ENCODE measurements around the gene ACAP3.
A peak's percentile ranks its signal among the peaks of the same experiment; 100 is the strongest.

ACAP3 gene

GRCh38 chr1:1298861-1299685, 8.7 kb downstream of the ACAP3 start:
- no peak for DNase-seq

GRCh38 chr1:1297802-1298424, 9.8 kb downstream of the ACAP3 start:
- no peak for DNase-seq

- DNase-seq: no peak
Measured at GRCh38 chr1:1296070-1297061, 11.4 kb downstream of the ACAP3 start.

GRCh38 chr1:1295154-1295923, 12.4 kb downstream of the ACAP3 start:
- no peak for DNase-seq

- no peak for DNase-seq
Measured at GRCh38 chr1:1294250-1294890, 13.4 kb downstream of the ACAP3 start.

- DNase-seq: no peak
Measured at GRCh38 chr1:1293263-1294249, 14.2 kb downstream of the ACAP3 start.

- no peak for DNase-seq
Measured at GRCh38 chr1:1292851-1293250, 14.9 kb downstream of the ACAP3 start.

- no peak for DNase-seq
Measured at GRCh38 chr1:1292442-1292779, 15.3 kb downstream of the ACAP3 start.

GRCh38 chr1:1291548-1292441, 15.9 kb downstream of the ACAP3 start:
- DNase-seq: peak; percentile 57

- no peak for DNase-seq
Measured at GRCh38 chr1:1291023-1291528, 16.7 kb downstream of the ACAP3 start.

GRCh38 chr1:1290238-1290731, 17.4 kb downstream of the ACAP3 start:
- peak; percentile 64 for DNase-seq

- DNase-seq: no peak
Measured at GRCh38 chr1:1287288-1288110, 20.2 kb downstream of the ACAP3 start.

- DNase-seq: no peak
Measured at GRCh38 chr1:1286313-1287261, 21.1 kb downstream of the ACAP3 start.

GRCh38 chr1:1285611-1286311, 22.0 kb downstream of the ACAP3 start:
- no peak for DNase-seq

- DNase-seq: no peak
Measured at GRCh38 chr1:1285102-1285571, 22.6 kb downstream of the ACAP3 start.
